Tibial nerve (tissue), 3 donors: ENCODE results near the gene RIN3.

Experiments used
- CTCF ChIP-seq, 5 experiments: fragments of 200-600 bp in 3 of 5; fragments of 450-650 bp in 2 of 5; sonication (generic) in 3 of 5; IDR thresholded peaks; one replicate each; pipeline ENCODE4 v1.5.1; 2016 to 2019; ENCODE audit warnings: antibody characterized with exemption in 5 of 5, mild to moderate bottlenecking in 3 of 5, moderate library complexity in 2 of 5
- POLR2A ChIP-seq, 2 donors: fragments of 450-650 bp; IDR thresholded peaks; one replicate each; pipeline ENCODE4 v1.6.1; 2017; ENCODE audit warnings: antibody characterized with exemption in 2 of 2, mild to moderate bottlenecking in 2 of 2, moderate library complexity in 2 of 2

- no peak for TF ChIP-seq CTCF (IDR thresholded peaks at IDR 0.05)
- no peak for TF ChIP-seq POLR2A (IDR thresholded peaks at IDR 0.05)
These were observed 104.0 kb downstream of the RIN3 start for GRCh38 chr14:92617581-92617980.
